OCI-LY1 (cell line): Measurements from ENCODE around the gene GABRG3.

Experiments used
- H2AFZ ChIP-seq: fragments of 200-600 bp; sonication (generic), shearing (Covaris generic); 2 replicates; pipeline ENCODE4 v1.6.0; 2014; ENCODE audit warnings: antibody characterized with exemption, mild to moderate bottlenecking, low read length
- H3F3A ChIP-seq: fragments of 200-600 bp; sonication (generic), shearing (Covaris generic); 2 replicates; pipeline ENCODE4 v1.6.0; 2014; ENCODE audit warnings: mild to moderate bottlenecking, antibody characterized with exemption, low read length, moderate library complexity; ENCODE audit not compliant: insufficient read depth
- H3K27ac ChIP-seq: fragments of 200-600 bp; sonication (generic); 2 replicates; pipeline ENCODE4 v1.5.1; 2014; ENCODE audit warnings: low read length, mixed run types, mild to moderate bottlenecking, low read depth; ENCODE audit not compliant: poor library complexity, severe bottlenecking
- H3K27me3 ChIP-seq: fragments of 200-600 bp; sonication (generic); 2 replicates; pipeline ENCODE4 v1.6.0; 2014; ENCODE audit warnings: antibody characterized with exemption, mild to moderate bottlenecking, low read length, moderate library complexity; ENCODE audit not compliant: insufficient read depth
- H3K36me3 ChIP-seq: fragments of 200-600 bp; sonication (generic); 2 replicates; pipeline ENCODE4 v1.6.1; 2014; ENCODE audit warnings: mild to moderate bottlenecking, antibody characterized with exemption, low read length, moderate library complexity, mixed read lengths; ENCODE audit not compliant: insufficient read depth
- H3K4me1 ChIP-seq: fragments of 200-600 bp; sonication (generic); 2 replicates; pipeline ENCODE4 v1.5.1; 2014; ENCODE audit warnings: mild to moderate bottlenecking, low read length, moderate library complexity; ENCODE audit not compliant: insufficient read depth, severe bottlenecking
- H3K4me2 ChIP-seq: fragments of 200-600 bp; sonication (generic), shearing (Covaris generic); 2 replicates; pipeline ENCODE4 v1.6.1; 2014; ENCODE audit warnings: low read length
- H3K4me3 ChIP-seq: fragments of 200-600 bp; sonication (generic); 2 replicates; pipeline ENCODE4 v1.5.1; 2014; ENCODE audit warnings: low read length, low read depth, mild to moderate bottlenecking, mixed read lengths; ENCODE audit not compliant: poor library complexity, severe bottlenecking
- H3K79me2 ChIP-seq: fragments of 200-600 bp; shearing (Covaris generic); 2 replicates; pipeline ENCODE4 v1.6.1; 2016; ENCODE audit warnings: mixed run types, low read length, mixed read lengths; ENCODE audit not compliant: insufficient read depth
- H3K9ac ChIP-seq: fragments of 200-600 bp; sonication (generic), shearing (Covaris generic); 2 replicates; pipeline ENCODE4 v1.6.1; 2014; ENCODE audit warnings: mild to moderate bottlenecking, low read length, mixed read lengths
- H3K9me2 ChIP-seq: fragments of 200-600 bp; sonication (generic), shearing (Covaris generic); 2 replicates; pipeline ENCODE4 v1.6.1; 2014; ENCODE audit warnings: low read depth, mild to moderate bottlenecking, low read length, mixed read lengths
- H3K9me3 ChIP-seq: fragments of 200-600 bp; shearing (Covaris generic); 2 replicates; pipeline ENCODE4 v1.6.1; 2014; ENCODE audit warnings: low read length, mixed read lengths
- H4K20me1 ChIP-seq: fragments of 200-600 bp; sonication (generic), shearing (Covaris generic); 2 replicates; pipeline ENCODE4 v1.6.0; 2016; ENCODE audit warnings: mild to moderate bottlenecking, low read length; ENCODE audit not compliant: insufficient read depth
- CTCF ChIP-seq: fragments of 200-600 bp; sonication (generic), shearing (Covaris generic); IDR thresholded peaks from 2 replicates; pipeline ENCODE4 v1.5.1; 2017; ENCODE audit warnings: mild to moderate bottlenecking, antibody characterized with exemption, low read length, moderate library complexity, mixed read lengths
- EZH2 ChIP-seq: fragments of 200-600 bp; sonication (generic), shearing (Covaris generic); IDR thresholded peaks from 2 replicates; pipeline ENCODE4 v1.8.0; 2017; ENCODE audit warnings: borderline replicate concordance, mixed run types, mild to moderate bottlenecking, antibody characterized with exemption, low read length, moderate library complexity, mixed read lengths

GABRG3 gene

GRCh38 chr15:27046880-27047279 lies 75.9 kb downstream of the GABRG3 start:
- no peak overlapping the region for H3K4me2 ChIP-seq
- no peak overlapping the region for H3K27ac ChIP-seq
- H3K4me1 ChIP-seq: no peaks in the 10 kb centered on the region
- H3K27me3 ChIP-seq: no peaks in the 10 kb centered on the region
- no peak overlapping the region for H3K4me3 ChIP-seq
- no peaks in the 10 kb centered on the region for H4K20me1 ChIP-seq
- no peaks in the 10 kb centered on the region for H3K36me3 ChIP-seq
- H3K9ac ChIP-seq: no peak overlapping the region
- H3K9me2 ChIP-seq: no peaks in the 10 kb centered on the region
- H2AFZ ChIP-seq: no peak overlapping the region
- H3F3A ChIP-seq: no peaks in the 10 kb centered on the region
- H3K79me2 ChIP-seq: no peaks in the 10 kb centered on the region
- TF ChIP-seq EZH2: no peak
- no peak for TF ChIP-seq CTCF
- no peaks in the 10 kb centered on the region for H3K9me3 ChIP-seq

GRCh38 chr15:27050163-27050562 lies 79.2 kb downstream of the GABRG3 start:
- H3F3A ChIP-seq: no peaks in the 10 kb centered on the region
- H3K27ac ChIP-seq: no peak overlapping the region
- no peak overlapping the region for H2AFZ ChIP-seq

DNA sequence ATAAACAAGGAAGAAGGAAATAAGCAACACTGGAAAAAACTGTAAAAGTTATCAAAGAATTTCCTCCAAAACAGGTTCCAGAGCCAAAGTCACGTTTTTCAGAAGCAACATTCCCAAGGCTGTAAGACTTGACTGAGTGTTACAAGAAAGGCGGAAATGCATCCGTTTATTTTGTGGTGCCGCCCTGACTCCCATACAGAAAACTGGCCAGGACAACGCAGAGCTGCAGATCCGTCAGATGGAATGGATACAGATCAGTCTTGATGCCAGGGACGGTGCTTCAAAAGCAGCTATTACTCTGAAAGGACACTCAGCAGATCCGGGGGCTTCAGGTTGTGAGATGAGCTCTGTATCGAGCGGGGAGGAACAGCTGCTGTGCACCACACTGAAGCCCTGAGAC lies 83.4 kb downstream of the GABRG3 start:
- Histone ChIP-seq H3K9ac (no peak overlapping the region), H3K27ac (no peak overlapping the region), H3K9me3 (no peaks in the 10 kb centered on the region), H3K27me3 (no peaks in the 10 kb centered on the region), H3K9me2 (no peaks in the 10 kb centered on the region), H3K4me3 (no peak overlapping the region), H3K4me1 (no peaks in the 10 kb centered on the region), H4K20me1 (no peaks in the 10 kb centered on the region), H3K79me2 (no peaks in the 10 kb centered on the region), H3F3A (no peaks in the 10 kb centered on the region), H2AFZ (no peak overlapping the region), H3K36me3 (no peaks in the 10 kb centered on the region), H3K4me2 (no peak overlapping the region)
- TF ChIP-seq EZH2 (no peak), CTCF (no peak)

More at GRCh38 chr15:27050163-27050562, 79.2 kb downstream of the GABRG3 start:
- no peaks in the 10 kb centered on the region for H3K36me3 ChIP-seq
- no peak overlapping the region for H3K4me3 ChIP-seq
- H3K9ac ChIP-seq: no peak overlapping the region
- no peak overlapping the region for H3K4me2 ChIP-seq
- no peaks in the 10 kb centered on the region for H3K9me2 ChIP-seq
- TF ChIP-seq CTCF (no peak), EZH2 (no peak)
- H3K9me3 ChIP-seq: no peaks in the 10 kb centered on the region
- H3K27me3 ChIP-seq: no peaks in the 10 kb centered on the region
- H3K79me2 ChIP-seq: no peaks in the 10 kb centered on the region
- no peaks in the 10 kb centered on the region for H4K20me1 ChIP-seq
- H3K4me1 ChIP-seq: no peaks in the 10 kb centered on the region
